MM.1S (cell line): ENCODE measurements around the gene EXOC4.
"Not testable (repeated sequence)": the region's sequence is repeated elsewhere in the genome, so short reads cannot be mapped to it uniquely, and the experiment has no call there.

ENCODE experiments used
- DNase-seq: peaks from one replicate; pipeline ENCODE4 v3.0.0-alpha.2; 2015
- H2AFZ ChIP-seq: fragments of 300-600 bp; sonication (generic); 2 replicates; pipeline ENCODE4 v1.6.0; 2016; ENCODE audit warnings: antibody characterized with exemption, low read length
- H3F3A ChIP-seq: fragments of 300-600 bp; sonication (generic); 2 replicates; pipeline ENCODE4 v1.6.1; 2016; ENCODE audit warnings: mild to moderate bottlenecking, antibody characterized with exemption, low read length, moderate library complexity, mixed read lengths; ENCODE audit not compliant: insufficient read depth
- H3K27ac ChIP-seq: fragments of 300-600 bp; sonication (generic); 2 replicates; pipeline ENCODE4 v1.5.1; 2016; ENCODE audit warnings: mild to moderate bottlenecking, low read length
- H3K27me3 ChIP-seq: fragments of 300-600 bp; sonication (generic); replicated peaks from 2 replicates; pipeline ENCODE4 v1.6.0; 2016; ENCODE audit warnings: low read length; ENCODE audit not compliant: insufficient read depth
- H3K36me3 ChIP-seq: fragments of 300-600 bp; sonication (generic); replicated peaks from 2 replicates; pipeline ENCODE4 v1.6.1; 2016; ENCODE audit warnings: mild to moderate bottlenecking, low read length, mixed read lengths; ENCODE audit not compliant: insufficient read depth
- H3K4me1 ChIP-seq: fragments of 300-600 bp; sonication (generic); 2 replicates; pipeline ENCODE4 v1.6.1; 2016; ENCODE audit warnings: low read length, mixed read lengths
- H3K4me2 ChIP-seq: fragments of 300-600 bp; sonication (generic); 2 replicates; pipeline ENCODE4 v1.6.0; 2016; ENCODE audit warnings: low read depth, low read length
- H3K4me3 ChIP-seq: fragments of 300-600 bp; sonication (generic); 2 replicates; pipeline ENCODE4 v1.5.1; 2016; ENCODE audit warnings: low read length, mixed read lengths
- H3K79me2 ChIP-seq: fragments of 300-600 bp; sonication (generic); 2 replicates; pipeline ENCODE4 v1.6.1; 2016; ENCODE audit warnings: mixed run types, low read length, mixed read lengths
- H3K9ac ChIP-seq: fragments of 300-600 bp; sonication (generic); 2 replicates; pipeline ENCODE4 v1.6.1; 2016; ENCODE audit warnings: low read length, mixed read lengths
- H3K9me2 ChIP-seq: fragments of 300-600 bp; sonication (generic); replicated peaks from 2 replicates; pipeline ENCODE4 v1.6.1; 2016; ENCODE audit warnings: mild to moderate bottlenecking, low read length, mixed read lengths; ENCODE audit not compliant: insufficient read depth
- H3K9me3 ChIP-seq: fragments of 300-600 bp; sonication (generic); replicated peaks from 2 replicates; pipeline ENCODE4 v1.6.1; 2016; ENCODE audit warnings: mild to moderate bottlenecking, low read length, mixed read lengths; ENCODE audit not compliant: insufficient read depth
- H4K20me1 ChIP-seq: fragments of 300-600 bp; sonication (generic); 2 replicates; pipeline ENCODE4 v1.6.1; 2016; ENCODE audit warnings: mild to moderate bottlenecking, low read length, moderate library complexity, mixed read lengths; ENCODE audit not compliant: insufficient read depth
- EZH2 ChIP-seq: fragments of 300-600 bp; sonication (generic); optimal IDR thresholded peaks from 2 replicates; pipeline ENCODE3; 2017; ENCODE audit warnings: low read depth, mild to moderate bottlenecking, antibody characterized with exemption, low read length, mixed read lengths
- EZH2phosphoT487 ChIP-seq: fragments of 300-600 bp; sonication (generic); IDR thresholded peaks from 2 replicates; pipeline ENCODE4 v1.6.1; 2018; ENCODE audit warnings: antibody characterized with exemption, low read length
- TF ChIP-seq, protein P1 (sequence below): fragments of 300-600 bp; sonication (generic); IDR thresholded peaks from 2 replicates; pipeline ENCODE4 v1.5.1; 2016; ENCODE audit warnings: antibody characterized with exemption, low read length, mixed read lengths

EXOC4 gene

DNA sequence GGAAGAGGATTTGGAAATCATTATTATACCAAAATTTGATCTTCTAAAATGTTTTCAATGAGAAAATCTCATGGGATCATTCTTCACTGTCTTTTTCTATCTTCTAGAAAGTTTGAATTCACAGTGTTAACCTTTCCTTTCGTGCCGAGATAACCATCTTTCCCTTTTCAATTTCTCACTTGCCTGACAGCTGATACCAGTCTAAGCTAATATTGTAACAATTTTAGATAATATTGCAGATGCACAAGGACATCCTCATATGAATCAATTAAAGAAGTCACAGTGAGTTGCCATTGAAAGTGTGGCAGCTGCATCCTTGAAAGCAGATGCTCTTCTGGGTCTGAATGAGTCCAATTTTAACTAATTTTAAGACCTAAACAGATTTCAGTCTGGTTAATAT is 734.7 kb downstream of the EXOC4 start:
- no peaks in the 10 kb centered on the region for H3K4me1 ChIP-seq
- no peak overlapping the region for H3K27ac ChIP-seq
- H3F3A ChIP-seq = no peaks in the 10 kb centered on the region
- no peak overlapping the region for H3K4me2 ChIP-seq
- no peak for DNase-seq
- no peaks in the 10 kb centered on the region for H3K79me2 ChIP-seq
- H3K9me3 ChIP-seq = no peaks in the 10 kb centered on the region
- no peaks in the 10 kb centered on the region for H4K20me1 ChIP-seq
- no peaks in the 10 kb centered on the region for H3K9me2 ChIP-seq
- TF ChIP-seq EZH2phosphoT487 (no peak), EZH2 (no peak)
- TF ChIP-seq, protein P1, sequence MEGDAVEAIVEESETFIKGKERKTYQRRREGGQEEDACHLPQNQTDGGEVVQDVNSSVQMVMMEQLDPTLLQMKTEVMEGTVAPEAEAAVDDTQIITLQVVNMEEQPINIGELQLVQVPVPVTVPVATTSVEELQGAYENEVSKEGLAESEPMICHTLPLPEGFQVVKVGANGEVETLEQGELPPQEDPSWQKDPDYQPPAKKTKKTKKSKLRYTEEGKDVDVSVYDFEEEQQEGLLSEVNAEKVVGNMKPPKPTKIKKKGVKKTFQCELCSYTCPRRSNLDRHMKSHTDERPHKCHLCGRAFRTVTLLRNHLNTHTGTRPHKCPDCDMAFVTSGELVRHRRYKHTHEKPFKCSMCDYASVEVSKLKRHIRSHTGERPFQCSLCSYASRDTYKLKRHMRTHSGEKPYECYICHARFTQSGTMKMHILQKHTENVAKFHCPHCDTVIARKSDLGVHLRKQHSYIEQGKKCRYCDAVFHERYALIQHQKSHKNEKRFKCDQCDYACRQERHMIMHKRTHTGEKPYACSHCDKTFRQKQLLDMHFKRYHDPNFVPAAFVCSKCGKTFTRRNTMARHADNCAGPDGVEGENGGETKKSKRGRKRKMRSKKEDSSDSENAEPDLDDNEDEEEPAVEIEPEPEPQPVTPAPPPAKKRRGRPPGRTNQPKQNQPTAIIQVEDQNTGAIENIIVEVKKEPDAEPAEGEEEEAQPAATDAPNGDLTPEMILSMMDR = no peak
- H2AFZ ChIP-seq = no peak overlapping the region
- H3K27me3 ChIP-seq = no peaks in the 10 kb centered on the region
- H3K4me3 ChIP-seq = no peak overlapping the region
- no peak overlapping the region for H3K9ac ChIP-seq
- no peaks in the 10 kb centered on the region for H3K36me3 ChIP-seq

DNA sequence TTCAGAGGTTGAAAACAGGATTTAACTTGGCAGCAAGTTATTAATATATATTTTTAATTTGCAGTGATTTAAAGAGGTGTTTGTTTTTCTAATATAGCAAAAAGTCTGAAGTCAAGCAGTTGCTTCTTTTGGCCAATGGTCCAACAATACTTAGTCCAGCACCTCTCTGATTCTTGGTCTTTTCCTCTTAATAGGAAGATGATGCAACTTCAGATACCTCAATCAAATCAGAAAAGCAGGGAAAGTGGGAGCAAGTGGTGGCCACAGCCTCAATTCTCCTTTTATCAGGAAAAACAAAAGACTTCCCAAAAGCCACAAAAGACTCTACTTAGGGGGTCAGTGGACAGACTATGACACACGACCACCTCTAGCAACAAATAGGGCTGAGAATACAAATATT is 740.7 kb downstream of the EXOC4 start:
- H3K4me3 ChIP-seq = no peak overlapping the region
- H3K9ac ChIP-seq = no peak overlapping the region
- H3K36me3 ChIP-seq = no peaks in the 10 kb centered on the region
- H3K79me2 ChIP-seq = no peaks in the 10 kb centered on the region
- H3K27me3 ChIP-seq = no peaks in the 10 kb centered on the region
- no peak overlapping the region for H2AFZ ChIP-seq
- no peak for DNase-seq
- H3F3A ChIP-seq = no peaks in the 10 kb centered on the region
- no peaks in the 10 kb centered on the region for H3K9me2 ChIP-seq
- no peak overlapping the region for H3K4me2 ChIP-seq
- no peaks in the 10 kb centered on the region for H3K4me1 ChIP-seq
- TF ChIP-seq, protein P1 = no peak
- no peak for TF ChIP-seq EZH2phosphoT487
- no peak overlapping the region for H3K27ac ChIP-seq
- H3K9me3 ChIP-seq = no peaks in the 10 kb centered on the region
- H4K20me1 ChIP-seq = no peaks in the 10 kb centered on the region

DNA sequence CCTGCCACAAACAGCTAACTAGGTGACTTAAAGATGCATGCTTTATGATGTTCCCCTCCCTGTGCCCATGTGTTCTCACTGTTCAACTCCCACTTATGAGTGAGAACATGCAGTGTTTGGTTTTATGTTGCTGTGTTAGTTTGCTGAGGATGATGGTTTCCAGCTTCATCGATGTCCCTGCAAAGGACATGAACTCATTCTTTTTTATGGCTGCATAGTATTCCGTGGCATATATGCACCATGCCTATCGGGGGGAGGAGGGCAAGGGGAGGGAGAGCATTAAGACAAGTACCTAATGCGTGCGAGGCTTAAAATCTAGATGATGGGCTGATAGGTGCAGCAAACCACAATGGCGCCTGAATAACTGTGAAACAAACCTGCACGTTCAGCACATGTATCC is 741.2 kb downstream of the EXOC4 start:
- H3K4me3 ChIP-seq = not testable (repeated sequence)

DNA sequence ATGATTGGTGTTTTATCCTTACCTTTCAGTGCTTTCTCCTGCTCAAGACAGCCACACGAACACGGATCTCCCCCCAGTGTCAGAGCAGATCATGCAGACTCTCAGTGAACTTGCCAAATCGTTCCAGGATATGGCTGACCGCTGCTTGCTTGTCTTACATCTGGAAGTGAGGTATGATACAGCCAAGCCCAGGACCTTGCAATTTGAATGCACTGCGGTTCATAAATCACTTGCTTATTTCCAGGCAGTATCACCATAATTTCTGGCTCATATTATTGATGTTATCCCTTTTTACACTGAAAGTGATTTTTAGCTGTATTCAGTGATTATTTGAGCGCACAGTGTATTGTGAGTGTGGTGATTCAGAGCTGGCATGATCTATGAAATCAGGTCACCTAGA is 744.6 kb downstream of the EXOC4 start:
- no peaks in the 10 kb centered on the region for H3K79me2 ChIP-seq
- H3K4me2 ChIP-seq = no peak overlapping the region
- H3K27ac ChIP-seq = no peak overlapping the region
- no peak overlapping the region for H2AFZ ChIP-seq
- no peaks in the 10 kb centered on the region for H3F3A ChIP-seq
- no peak overlapping the region for H3K9ac ChIP-seq
- no peaks in the 10 kb centered on the region for H3K4me1 ChIP-seq
- TF ChIP-seq EZH2 (no peak), EZH2phosphoT487 (no peak)
- TF ChIP-seq, protein P1 = no peak
- H3K4me3 ChIP-seq = no peak overlapping the region
- H4K20me1 ChIP-seq = no peaks in the 10 kb centered on the region
- no peaks in the 10 kb centered on the region for H3K9me3 ChIP-seq
- no peaks in the 10 kb centered on the region for H3K27me3 ChIP-seq
- no peaks in the 10 kb centered on the region for H3K36me3 ChIP-seq
- no peak for DNase-seq
- no peaks in the 10 kb centered on the region for H3K9me2 ChIP-seq

More for the DNA sequence above, 741.2 kb downstream of the EXOC4 start:
- H2AFZ ChIP-seq, H3K27me3 ChIP-seq, H3K27ac ChIP-seq, H3K4me1 ChIP-seq, H3K79me2 ChIP-seq, H3K9me3 ChIP-seq, H3F3A ChIP-seq, H3K4me2 ChIP-seq, DNase-seq, H3K36me3 ChIP-seq, H4K20me1 ChIP-seq, H3K9ac ChIP-seq, H3K9me2 ChIP-seq: not testable (repeated sequence)
